Right lobe of liver (tissue), 4 donors: ENCODE data around the gene PGBD5.

ENCODE experiments used
- POLR2A ChIP-seq: fragments of 450-650 bp; IDR thresholded peaks from one replicate; pipeline ENCODE4 v1.6.1; 2017; ENCODE audit warnings: antibody characterized with exemption, mild to moderate bottlenecking
- TF ChIP-seq, protein P1 (sequence below), 4 donors: fragments of 200-600 bp in 3 of 4; fragments of 450-650 bp in 1 of 4; IDR thresholded peaks; one replicate each; pipeline versions ENCODE4 v1.5.1 to v1.8.0; 2016 to 2022; ENCODE audit warnings: antibody characterized with exemption in 4 of 4, mild to moderate bottlenecking in 2 of 4
- donor health status: DM: no; HTN: no; CAD: no.
- donor health status: DM: no; HTN: no; CAD: no.
- donor health status: DM: no; HTN: yes; CAD: no.

DNA sequence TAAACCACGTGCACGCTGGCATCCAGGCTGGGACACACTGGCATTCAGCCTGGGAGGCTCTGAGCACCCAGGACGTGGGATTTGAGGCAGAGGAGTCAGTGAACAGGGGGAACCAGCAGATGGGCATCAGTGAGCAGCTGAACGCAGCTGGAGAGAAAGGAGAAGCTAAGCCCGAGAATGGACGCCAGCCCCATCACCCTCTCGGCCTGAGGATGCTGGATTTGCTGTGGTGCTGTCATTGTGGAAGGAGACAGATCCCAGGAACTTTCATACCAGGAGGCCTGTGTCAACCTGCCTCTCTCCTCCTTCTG, 132.8 kb downstream of the PGBD5 start:
- TF ChIP-seq, protein P1, sequence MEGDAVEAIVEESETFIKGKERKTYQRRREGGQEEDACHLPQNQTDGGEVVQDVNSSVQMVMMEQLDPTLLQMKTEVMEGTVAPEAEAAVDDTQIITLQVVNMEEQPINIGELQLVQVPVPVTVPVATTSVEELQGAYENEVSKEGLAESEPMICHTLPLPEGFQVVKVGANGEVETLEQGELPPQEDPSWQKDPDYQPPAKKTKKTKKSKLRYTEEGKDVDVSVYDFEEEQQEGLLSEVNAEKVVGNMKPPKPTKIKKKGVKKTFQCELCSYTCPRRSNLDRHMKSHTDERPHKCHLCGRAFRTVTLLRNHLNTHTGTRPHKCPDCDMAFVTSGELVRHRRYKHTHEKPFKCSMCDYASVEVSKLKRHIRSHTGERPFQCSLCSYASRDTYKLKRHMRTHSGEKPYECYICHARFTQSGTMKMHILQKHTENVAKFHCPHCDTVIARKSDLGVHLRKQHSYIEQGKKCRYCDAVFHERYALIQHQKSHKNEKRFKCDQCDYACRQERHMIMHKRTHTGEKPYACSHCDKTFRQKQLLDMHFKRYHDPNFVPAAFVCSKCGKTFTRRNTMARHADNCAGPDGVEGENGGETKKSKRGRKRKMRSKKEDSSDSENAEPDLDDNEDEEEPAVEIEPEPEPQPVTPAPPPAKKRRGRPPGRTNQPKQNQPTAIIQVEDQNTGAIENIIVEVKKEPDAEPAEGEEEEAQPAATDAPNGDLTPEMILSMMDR (IDR thresholded peaks at IDR 0.05), result no peak
- TF ChIP-seq POLR2A, result no peak
